K562 (cell line): Measurements from ENCODE around the gene AOC3. TPM values are rescaled to one million over a fixed set of nuclear protein-coding genes. Genes with fewer than 3 reads are reported as not detected.

Experiments
- ATAC-seq: fragments of 200-7000 bp; cut with Tn5 transposase; 3 replicates; pipeline ENCODE4 v1.9.1; 2020; ENCODE audit warnings: moderate library complexity
- BruUV-seq: library from RNA; stranded (reverse); fragments of 400-500 nt; replicated peaks from 2 replicates; lab custom pipeline; 2021; lab: Mats Ljungman, UMichigan
- CTCF ChIA-PET: fragments of 300-600 bp; formaldehyde crosslinking; extraction: SDS; loops from one replicate; lab custom pipeline; 2021; ENCODE audit warnings: low intra/inter-chr PET ratio; lab: Yijun Ruan, JAX
- POLR2A ChIA-PET: fragments of 300-600, 350-650 bp; sonication (Branson Sonifier 250); formaldehyde crosslinking; extraction: SDS; loops from one replicate; lab custom pipeline; 2021; ENCODE audit warnings: antibody characterized with exemption, inconsistent platforms; lab: Yijun Ruan, JAX
- DNase-seq, 4 experiments: peaks; one replicate each; pipeline versions ENCODE4 v3.0.0 to v3.0.0-alpha.2; 2011 to 2018; ENCODE audit warnings: low spot score in 3 of 4, mixed read lengths in 3 of 4; ENCODE audit errors: extremely low read depth in 1 of 4
- FAIRE-seq: peaks from 2 replicates; lab custom pipeline; 2011; peaks lifted over from hg19 to GRCh38; lab: Jason Lieb, UNC
- H2AFZ ChIP-seq: 2 replicates; pipeline ENCODE4 v1.6.0; 2011; ENCODE audit warnings: low read depth, low read length, control low read depth, inconsistent platforms
- H3K27ac ChIP-seq: fragments of 200-600 bp; 3 replicates; pipeline ENCODE4 v1.8.0; 2011; ENCODE audit warnings: low read depth, mild to moderate bottlenecking, control low read depth, inconsistent platforms, low read length, moderate library complexity, mixed read lengths; ENCODE audit errors: extremely low read depth
- H3K27me3 ChIP-seq, 2 experiments: fragments of 300-600 bp in 1 of 2; 2 replicates in 1 of 2; 3 replicates in 1 of 2; pipeline versions ENCODE4 v1.6.0 to v1.8.0; 2011; ENCODE audit warnings: inconsistent platforms in 2 of 2, low read length in 2 of 2, mild to moderate bottlenecking in 1 of 2, mixed read lengths in 1 of 2, moderate library complexity in 1 of 2; ENCODE audit not compliant: control insufficient read depth in 2 of 2, insufficient read depth in 2 of 2
- H3K36me3 ChIP-seq: fragments of 300-600 bp; 3 replicates; pipeline ENCODE4 v1.8.0; 2011; ENCODE audit warnings: mild to moderate bottlenecking, low read length, inconsistent platforms; ENCODE audit not compliant: control insufficient read depth, insufficient read depth
- H3K4me1 ChIP-seq, 2 experiments: fragments of 200-600 bp in 1 of 2; replicated peaks in 1 of 2; 2 replicates in 1 of 2; 3 replicates in 1 of 2; pipeline versions ENCODE4 v1.5.1 to v1.8.0; 2011; ENCODE audit warnings: inconsistent platforms in 2 of 2, low read length in 2 of 2, mild to moderate bottlenecking in 1 of 2, mixed read lengths in 1 of 2, moderate library complexity in 1 of 2; ENCODE audit not compliant: control insufficient read depth in 2 of 2, insufficient read depth in 2 of 2
- H3K4me2 ChIP-seq: 2 replicates; pipeline ENCODE4 v1.6.1; 2011; ENCODE audit warnings: low read length, control low read depth, inconsistent platforms, mixed read lengths; ENCODE audit not compliant: insufficient read depth
- H3K4me3 ChIP-seq: fragments of 200-600 bp; sonication (generic), shearing (Covaris generic); 2 replicates; pipeline ENCODE4 v1.5.1; 2016; ENCODE audit warnings: control low read depth, inconsistent platforms
- H3K79me2 ChIP-seq: fragments of 200-600 bp; 3 replicates; pipeline ENCODE4 v1.8.0; 2011; ENCODE audit warnings: low read length, inconsistent platforms; ENCODE audit not compliant: control insufficient read depth, insufficient read depth
- H3K9ac ChIP-seq, 2 experiments: 2 replicates each; pipeline versions ENCODE4 v1.6.0 to v1.6.1; 2011; ENCODE audit warnings: low read depth in 2 of 2, low read length in 2 of 2, control low read depth in 1 of 2, inconsistent platforms in 1 of 2, mild to moderate bottlenecking in 1 of 2, mixed read lengths in 1 of 2; ENCODE audit not compliant: insufficient read depth in 1 of 2
- H3K9me1 ChIP-seq: one replicate; pipeline ENCODE4 v1.6.0; 2011; ENCODE audit warnings: inconsistent platforms, mild to moderate bottlenecking, low read length, moderate library complexity; ENCODE audit not compliant: control insufficient read depth, insufficient read depth
- H3K9me3 ChIP-seq: replicated peaks from 2 replicates; pipeline ENCODE4 v1.5.1; 2011; ENCODE audit warnings: low read depth, low read length, inconsistent platforms; ENCODE audit not compliant: control insufficient read depth, insufficient read depth
- H4K20me1 ChIP-seq: replicated peaks from 2 replicates; pipeline ENCODE4 v1.6.1; 2011; ENCODE audit warnings: low read length, inconsistent platforms, mixed read lengths; ENCODE audit not compliant: control insufficient read depth, insufficient read depth
- CHD4 ChIP-seq: fragments of 200-600 bp; sonication (generic); IDR thresholded peaks from 3 replicates; pipeline ENCODE4 v1.6.1; 2012; ENCODE audit warnings: low read depth, mild to moderate bottlenecking, mixed read lengths, low read length, inconsistent platforms; ENCODE audit not compliant: insufficient read depth, insufficient replicate concordance, poor library complexity, severe bottlenecking
- DACH1 ChIP-seq: fragments of 450-650 bp; IDR thresholded peaks from 2 replicates; pipeline ENCODE4 v1.6.1; 2018; ENCODE audit not compliant: partially characterized antibody
- E2F1 ChIP-seq: sonication (generic); formaldehyde crosslinking; IDR thresholded peaks from 2 replicates; pipeline ENCODE4 v1.8.1; 2023; ENCODE audit warnings: mild to moderate bottlenecking, missing genetic modification reagents, moderate library complexity
- ESRRB ChIP-seq: fragments of 250-450 bp; sonication (Bioruptor Pico); IDR thresholded peaks from 2 replicates; pipeline ENCODE4 v1.5.0; 2020; ENCODE audit warnings: mild to moderate bottlenecking, moderate library complexity, borderline replicate concordance
- FOXK2 ChIP-seq, 2 experiments: fragments of 450-650 bp; IDR thresholded peaks in 1 of 2; conservative IDR thresholded peaks in 1 of 2; 2 replicates each; pipeline ENCODE4 v1.6.1; 2016; ENCODE audit warnings: low read depth in 2 of 2, mild to moderate bottlenecking in 1 of 2
- HEY1 ChIP-seq: fragments of 250-450 bp; sonication (Bioruptor Pico); IDR thresholded peaks from 2 replicates; pipeline ENCODE4 v1.5.0; 2020; ENCODE audit warnings: mild to moderate bottlenecking, moderate library complexity, borderline replicate concordance
- HNRNPLL ChIP-seq: fragments of 200-400 bp; formaldehyde crosslinking; IDR thresholded peaks from 2 replicates; pipeline ENCODE4 v1.6.1; 2017; ENCODE audit warnings: low read length, low read depth, mild to moderate bottlenecking; ENCODE audit not compliant: poor library complexity, severe bottlenecking
- IRF1 ChIP-seq: sonication (generic); formaldehyde crosslinking; IDR thresholded peaks from 2 replicates; pipeline ENCODE4 v1.8.0; 2022; ENCODE audit warnings: missing genetic modification reagents, mild to moderate bottlenecking, borderline replicate concordance
- KLF16 ChIP-seq: IDR thresholded peaks from 2 replicates; pipeline ENCODE4 v1.6.1; 2016; ENCODE audit warnings: antibody characterized with exemption
- NR2C1 ChIP-seq, 2 experiments: fragments of 450-650 bp; IDR thresholded peaks; 2 replicates each; pipeline ENCODE4 v1.6.1; 2017; ENCODE audit warnings: mild to moderate bottlenecking in 2 of 2, antibody characterized with exemption in 1 of 2, inconsistent platforms in 1 of 2, missing compliant biosample characterization in 1 of 2, missing genetic modification characterization in 1 of 2
- NRF1 ChIP-seq, 2 experiments: fragments of 450-650 bp; IDR thresholded peaks in 1 of 2; conservative IDR thresholded peaks in 1 of 2; 2 replicates each; pipeline ENCODE4 v1.6.1; 2014; ENCODE audit warnings: mild to moderate bottlenecking in 2 of 2
- POLR2B ChIP-seq: fragments of 450-650 bp; IDR thresholded peaks from 2 replicates; pipeline ENCODE4 v1.6.1; 2018; ENCODE audit warnings: low read depth; ENCODE audit not compliant: partially characterized antibody
- SRSF7 ChIP-seq: fragments of 200-400 bp; formaldehyde crosslinking; optimal IDR thresholded peaks from 2 replicates; pipeline ENCODE3; 2017; ENCODE audit warnings: mild to moderate bottlenecking, low read depth, low read length
- TEAD2 ChIP-seq: fragments of 450-650 bp; IDR thresholded peaks from 2 replicates; pipeline ENCODE4 v1.6.1; 2016; ENCODE audit warnings: missing genetic modification characterization, control low read depth, missing compliant biosample characterization
- ZNF324 ChIP-seq: fragments of 250-450 bp; sonication (Bioruptor Pico); IDR thresholded peaks from 2 replicates; pipeline ENCODE4 v1.4.0; 2020; ENCODE audit warnings: mild to moderate bottlenecking
- ZNF830 ChIP-seq: fragments of 250-450 bp; sonication (Bioruptor Pico); IDR thresholded peaks from 2 replicates; pipeline ENCODE4 v1.5.0; 2021; ENCODE audit warnings: mild to moderate bottlenecking
- WGBS: fragments of 100-300 bp; shearing (Covaris generic); methylation state at CpG from one replicate; pipeline ENCODE4 v1.1.6; 2016; ENCODE audit warnings: low coverage, mixed read lengths; ENCODE audit not compliant: insufficient coverage; ENCODE audit errors: missing lambda C conversion rate; 5-methylcytosine and 5-hydroxymethylcytosine counted together
- in situ Hi-C: fragments of 300-500 bp; cut with MboI; formaldehyde crosslinking; loops from 4 replicates; pipeline ENCODE4 v1.15.0; 2018; ENCODE audit warnings: inconsistent platforms, mixed read lengths
- intact Hi-C: fragments of 100-400 bp; cut with micrococcal nuclease; formaldehyde crosslinking; loops from 2 replicates; pipeline ENCODE4 v1.14.2; 2022
- polyA plus RNA-seq, 8 experiments: library from polyadenylated mRNA; depleted of rRNA in 4 of 8; stranded (reverse) in 5 of 8; unstranded in 3 of 8; fragments of >200 nt; fragmentation: Nextera tagmentation in 2 of 8; fragmentation: Illumina TruSeq in 1 of 8; extraction: Ambion mirVana in 2 of 8; extraction: Trizol in 1 of 8; gene quantifications; 2 replicates each; pipeline versions ENCODE4 v1.2.1 to v1.2.3, GENCODE V29; 2011 to 2014; ENCODE audit warnings: inconsistent platforms in 1 of 8, missing spikeins in 1 of 8
- total RNA-seq, 7 experiments: library from RNA; depleted of rRNA in 6 of 7; stranded (reverse); fragments of >200 nt in 6 of 7; fragmentation: Illumina TruSeq in 2 of 7; extraction: Trizol in 2 of 7; gene quantifications; 2 replicates each; pipeline versions ENCODE4 v1.2.1 to v1.2.3, GENCODE V29; 2011 to 2021; ENCODE audit warnings: low replicate concordance in 1 of 7
- TF ChIP-seq, protein P1 (sequence below): IDR thresholded peaks from 3 replicates; pipeline ENCODE4 v1.6.1; 2011; ENCODE audit warnings: borderline replicate concordance, mild to moderate bottlenecking; ENCODE audit not compliant: insufficient read length, insufficient read depth

Gene AOC3
- total and polyA plus RNA-seq, 9 of the 15 experiments (the other 6 are each of a cell fraction or from before 2014, with no cell fraction given), result 0.09 to 0.42 (median 0.22) TPM; not detected in 3

GRCh38 chr17:42900460-42901331 is 49.7 kb downstream of the AOC3 start, which contains the start of gene G6PC1:
Gene G6PC1, plus strand, starts transcription at chr17:42900799. Its CDS starts 78 bp downstream, at chr17:42900877.
- Histone ChIP-seq H3K79me2 (no peaks in the 10 kb centered on the region), H4K20me1 (no peaks in the 10 kb centered on the region), H2AFZ (no peak within 1 kb of the TSS), H3K4me2 (no peak within 1 kb of the TSS), H3K9me1 (no peaks in the 10 kb centered on the region), H3K27me3 (peaks cover 15 to 36% of the 10 kb centered on the region in 2 experiments; a peak in 4 of 5 replicates), H3K4me3 (no peak within 1 kb of the TSS), H3K9ac (no peak within 1 kb of the TSS), H3K36me3 (no peaks in the 10 kb centered on the region), H3K27ac (no peak within 1 kb of the TSS), H3K4me1 (no peaks in the 10 kb centered on the region), H3K9me3 (no peaks in the 10 kb centered on the region; the same call in 1 of the 2 replicates)
- POLR2A ChIA-PET, result no interaction called here
- ATAC-seq (no peak), FAIRE-seq (no peak), DNase-seq (no peak)
- intact Hi-C loops (no loop called here), in situ Hi-C loops (no loop called here)
- CTCF ChIA-PET, result no interaction called here
- BruUV-seq, result no TSS peak
- 9% methylated on average over 12 of the region's 12 CpGs for WGBS
- TF ChIP-seq NR2C1 (IDR thresholded peaks at IDR 0.05), result no peak
- TF ChIP-seq NR2C1 (tag; IDR thresholded peaks at IDR 0.05), result no peak
- TF ChIP-seq, protein P1, sequence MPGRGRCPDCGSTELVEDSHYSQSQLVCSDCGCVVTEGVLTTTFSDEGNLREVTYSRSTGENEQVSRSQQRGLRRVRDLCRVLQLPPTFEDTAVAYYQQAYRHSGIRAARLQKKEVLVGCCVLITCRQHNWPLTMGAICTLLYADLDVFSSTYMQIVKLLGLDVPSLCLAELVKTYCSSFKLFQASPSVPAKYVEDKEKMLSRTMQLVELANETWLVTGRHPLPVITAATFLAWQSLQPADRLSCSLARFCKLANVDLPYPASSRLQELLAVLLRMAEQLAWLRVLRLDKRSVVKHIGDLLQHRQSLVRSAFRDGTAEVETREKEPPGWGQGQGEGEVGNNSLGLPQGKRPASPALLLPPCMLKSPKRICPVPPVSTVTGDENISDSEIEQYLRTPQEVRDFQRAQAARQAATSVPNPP, result no peak
- TF ChIP-seq HNRNPLL, result no peak
- TF ChIP-seq TEAD2, result no peak
- no peak for TF ChIP-seq POLR2B
- TF ChIP-seq IRF1 (CRISPR knock-in tag), result no peak
- no peak for TF ChIP-seq CHD4
- TF ChIP-seq KLF16, result no peak
- no peak for TF ChIP-seq FOXK2 (conservative IDR thresholded peaks at IDR 0.05 in 1 of 2, IDR thresholded peaks at IDR 0.05 in 1 of 2; ENCODE audit: low read depth in 2 of 2)
- no peak for TF ChIP-seq E2F1 (CRISPR knock-in tag)
- no peak for TF ChIP-seq HEY1 (CRISPR knock-in tag)
- TF ChIP-seq SRSF7, result no peak
- no peak for TF ChIP-seq ZNF324 (CRISPR knock-in tag)
- no peak for TF ChIP-seq ESRRB (CRISPR knock-in tag)
- no peak for TF ChIP-seq ZNF830 (CRISPR knock-in tag)
- TF ChIP-seq NRF1 (conservative IDR thresholded peaks at IDR 0.05 in 1 of 2, IDR thresholded peaks at IDR 0.05 in 1 of 2), result no peak
- TF ChIP-seq DACH1, result no peak
